ENCODE data around the gene CDX4.

The CDX4 gene

DNA sequence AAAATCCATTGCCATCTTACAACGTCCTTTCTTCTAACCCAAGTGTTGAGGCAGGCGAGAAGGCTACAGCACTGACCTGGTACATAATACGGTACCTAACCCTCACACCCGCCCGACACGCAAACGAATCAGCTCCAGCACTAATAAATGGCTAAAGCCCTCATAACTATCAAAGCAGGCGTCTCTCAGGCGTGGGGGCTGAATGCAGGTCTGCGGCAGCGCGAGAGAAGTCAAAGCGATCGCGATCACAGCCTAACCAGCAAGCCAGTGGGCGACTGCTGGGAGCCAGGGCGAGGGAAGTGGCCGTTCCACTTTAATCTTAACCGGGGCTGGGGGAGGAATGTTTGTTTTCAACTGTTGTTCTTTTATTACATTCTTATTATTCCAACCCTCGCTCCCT is 1.5 kb downstream of the CDX4 start:
- Histone ChIP-seq H3K79me2 (ENCODE audit: insufficient read depth, low read length) (no peaks in the 10 kb centered on the region), H3K36me3 (ENCODE audit: insufficient read depth, low read length) (no peaks in the 10 kb centered on the region), H3K4me3 (ENCODE audit: low read length, poor library complexity, severe bottlenecking) (no peak overlapping the region), H2AFZ (ENCODE audit: low read length) (no peak overlapping the region), H3F3A (ENCODE audit: low read depth) (no peaks in the 10 kb centered on the region), H3K4me1 (ENCODE audit: insufficient read depth, low read length, poor library complexity, severe bottlenecking) (no peaks in the 10 kb centered on the region), H4K20me1 (ENCODE audit: insufficient read depth, low read length, poor library complexity, severe bottlenecking) (no peaks in the 10 kb centered on the region), H3K27me3 (ENCODE audit: insufficient read depth, low read length, poor library complexity, severe bottlenecking) (no peaks in the 10 kb centered on the region), H3K9me3 (ENCODE audit: insufficient read depth, low read depth, low read length) (no peaks in the 10 kb centered on the region), H3K4me2 (ENCODE audit: low read depth, low read length, poor library complexity, severe bottlenecking) (no peak overlapping the region), H3K9ac (ENCODE audit: low read depth, low read length, poor library complexity, severe bottlenecking) (no peak overlapping the region), H3K9me2 (replicated peaks; ENCODE audit: low read depth, low read length) (no peaks in the 10 kb centered on the region)
- TF ChIP-seq, protein P1, sequence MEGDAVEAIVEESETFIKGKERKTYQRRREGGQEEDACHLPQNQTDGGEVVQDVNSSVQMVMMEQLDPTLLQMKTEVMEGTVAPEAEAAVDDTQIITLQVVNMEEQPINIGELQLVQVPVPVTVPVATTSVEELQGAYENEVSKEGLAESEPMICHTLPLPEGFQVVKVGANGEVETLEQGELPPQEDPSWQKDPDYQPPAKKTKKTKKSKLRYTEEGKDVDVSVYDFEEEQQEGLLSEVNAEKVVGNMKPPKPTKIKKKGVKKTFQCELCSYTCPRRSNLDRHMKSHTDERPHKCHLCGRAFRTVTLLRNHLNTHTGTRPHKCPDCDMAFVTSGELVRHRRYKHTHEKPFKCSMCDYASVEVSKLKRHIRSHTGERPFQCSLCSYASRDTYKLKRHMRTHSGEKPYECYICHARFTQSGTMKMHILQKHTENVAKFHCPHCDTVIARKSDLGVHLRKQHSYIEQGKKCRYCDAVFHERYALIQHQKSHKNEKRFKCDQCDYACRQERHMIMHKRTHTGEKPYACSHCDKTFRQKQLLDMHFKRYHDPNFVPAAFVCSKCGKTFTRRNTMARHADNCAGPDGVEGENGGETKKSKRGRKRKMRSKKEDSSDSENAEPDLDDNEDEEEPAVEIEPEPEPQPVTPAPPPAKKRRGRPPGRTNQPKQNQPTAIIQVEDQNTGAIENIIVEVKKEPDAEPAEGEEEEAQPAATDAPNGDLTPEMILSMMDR (conservative IDR thresholded peaks at IDR 0.05; ENCODE audit: low read length), result no peak
- TF ChIP-seq EZH2phosphoT487 (IDR thresholded peaks at IDR 0.05; ENCODE audit: borderline replicate concordance), result no peak

DNA sequence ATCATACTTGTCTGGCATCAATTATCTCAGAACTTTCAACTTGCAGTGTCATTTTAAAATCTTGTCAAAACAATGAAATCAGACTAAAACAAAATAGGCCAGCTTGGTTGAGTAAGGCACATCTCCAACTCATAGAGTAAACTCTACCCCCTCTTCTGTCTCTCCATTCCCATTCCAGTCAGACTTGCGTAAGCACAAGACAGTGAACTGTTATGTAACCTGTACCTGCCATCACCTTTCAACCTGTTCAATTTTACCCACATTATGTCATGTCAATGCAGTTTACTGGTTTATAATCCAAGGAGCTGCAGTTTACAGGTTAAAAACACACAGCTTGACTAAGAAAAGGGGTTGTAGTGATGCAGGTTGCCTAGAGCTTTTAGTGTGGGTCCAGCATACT is 8.3 kb downstream of the CDX4 start:
- H3K9me2 ChIP-seq (replicated peaks; ENCODE audit: low read depth, low read length), result no peaks in the 10 kb centered on the region
- no peak overlapping the region for H3K4me2 ChIP-seq (ENCODE audit: low read depth, low read length, poor library complexity, severe bottlenecking)
- H4K20me1 ChIP-seq (ENCODE audit: insufficient read depth, low read length, poor library complexity, severe bottlenecking), result no peaks in the 10 kb centered on the region
- no peaks in the 10 kb centered on the region for H3K79me2 ChIP-seq (ENCODE audit: insufficient read depth, low read length)
- TF ChIP-seq, protein P1 (conservative IDR thresholded peaks at IDR 0.05; ENCODE audit: low read length), result no peak
- TF ChIP-seq EZH2phosphoT487 (IDR thresholded peaks at IDR 0.05; ENCODE audit: borderline replicate concordance), result no peak
- H3K4me1 ChIP-seq (ENCODE audit: insufficient read depth, low read length, poor library complexity, severe bottlenecking), result no peaks in the 10 kb centered on the region
- no peaks in the 10 kb centered on the region for H3K36me3 ChIP-seq (ENCODE audit: insufficient read depth, low read length)
- H3K9me3 ChIP-seq (ENCODE audit: insufficient read depth, low read depth, low read length), result no peaks in the 10 kb centered on the region
- no peaks in the 10 kb centered on the region for H3F3A ChIP-seq (ENCODE audit: low read depth)
- H3K27me3 ChIP-seq (ENCODE audit: insufficient read depth, low read length, poor library complexity, severe bottlenecking), result no peaks in the 10 kb centered on the region
- no peak overlapping the region for H3K9ac ChIP-seq (ENCODE audit: low read depth, low read length, poor library complexity, severe bottlenecking)
- no peak overlapping the region for H3K4me3 ChIP-seq (ENCODE audit: low read length, poor library complexity, severe bottlenecking)
- no peak overlapping the region for H2AFZ ChIP-seq (ENCODE audit: low read length)

DNA sequence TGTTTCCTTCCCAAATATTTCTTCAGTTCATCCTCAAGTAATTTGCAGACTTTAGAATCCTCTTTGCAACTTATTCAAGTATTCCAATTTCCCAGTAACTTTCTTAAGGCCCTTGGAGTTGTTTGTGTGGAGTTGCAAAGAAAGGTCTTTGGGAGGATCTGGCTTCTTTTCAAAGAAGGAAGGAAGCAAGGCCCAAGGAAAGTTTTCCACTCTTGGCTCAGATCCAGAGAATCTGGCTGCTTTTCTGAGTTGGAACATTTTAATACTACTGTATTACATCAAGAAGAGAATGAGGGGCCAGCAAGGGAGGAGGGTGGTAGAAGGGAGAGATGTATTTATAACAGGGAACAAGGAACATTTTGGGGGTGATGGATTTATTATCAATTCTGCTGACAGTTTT is 10.5 kb downstream of the CDX4 start:
- Histone ChIP-seq H3K79me2 (ENCODE audit: insufficient read depth, low read length) (no peaks in the 10 kb centered on the region), H4K20me1 (ENCODE audit: insufficient read depth, low read length, poor library complexity, severe bottlenecking) (no peaks in the 10 kb centered on the region), H3K9me3 (ENCODE audit: insufficient read depth, low read depth, low read length) (no peaks in the 10 kb centered on the region), H3K36me3 (ENCODE audit: insufficient read depth, low read length) (no peaks in the 10 kb centered on the region), H3K4me1 (ENCODE audit: insufficient read depth, low read length, poor library complexity, severe bottlenecking) (no peaks in the 10 kb centered on the region), H2AFZ (ENCODE audit: low read length) (no peak overlapping the region), H3K9ac (ENCODE audit: low read depth, low read length, poor library complexity, severe bottlenecking) (no peak overlapping the region), H3K9me2 (replicated peaks; ENCODE audit: low read depth, low read length) (no peaks in the 10 kb centered on the region), H3F3A (ENCODE audit: low read depth) (no peaks in the 10 kb centered on the region), H3K27me3 (ENCODE audit: insufficient read depth, low read length, poor library complexity, severe bottlenecking) (no peaks in the 10 kb centered on the region), H3K4me2 (ENCODE audit: low read depth, low read length, poor library complexity, severe bottlenecking) (no peak overlapping the region), H3K4me3 (ENCODE audit: low read length, poor library complexity, severe bottlenecking) (no peak overlapping the region)
- TF ChIP-seq EZH2phosphoT487 (IDR thresholded peaks at IDR 0.05; ENCODE audit: borderline replicate concordance), result no peak
- TF ChIP-seq, protein P1 (conservative IDR thresholded peaks at IDR 0.05; ENCODE audit: low read length), result no peak

All from Loucy (cell line).